Medulla oblongata (tissue), 1 donor: ENCODE measurements around the gene CRYL1.

ENCODE experiments used
- DNase-seq: peaks from one replicate; pipeline ENCODE4 v3.0.0-alpha.2; 2015; ENCODE audit errors: extremely low spot score

The CRYL1 gene

GRCh38 chr13:20424559-20424852 is 101.2 kb downstream of the CRYL1 start:
- DNase-seq, result no peak

- DNase-seq, result no peak
These were observed 103.3 kb downstream of the CRYL1 start for GRCh38 chr13:20422362-20422761.

GRCh38 chr13:20420938-20421337 is 104.7 kb downstream of the CRYL1 start:
- no peak for DNase-seq

- no peak for DNase-seq
These were observed 106.7 kb downstream of the CRYL1 start for GRCh38 chr13:20418953-20419352.

GRCh38 chr13:20416223-20416745 is 109.4 kb downstream of the CRYL1 start:
- DNase-seq, result no peak

- DNase-seq, result no peak
These were observed 110.0 kb downstream of the CRYL1 start for GRCh38 chr13:20415694-20416107.

- no peak for DNase-seq
These were observed 110.4 kb downstream of the CRYL1 start for GRCh38 chr13:20415306-20415679.

- DNase-seq, result no peak
These were observed 110.9 kb downstream of the CRYL1 start for GRCh38 chr13:20414546-20415305.

GRCh38 chr13:20412691-20413355 is 112.8 kb downstream of the CRYL1 start:
- no peak for DNase-seq

- no peak for DNase-seq
These were observed 113.9 kb downstream of the CRYL1 start for GRCh38 chr13:20411638-20412342.

- no peak for DNase-seq
These were observed 114.9 kb downstream of the CRYL1 start for GRCh38 chr13:20410726-20411125.

GRCh38 chr13:20408181-20408580 is 117.5 kb downstream of the CRYL1 start:
- DNase-seq, result no peak

GRCh38 chr13:20407759-20408158 is 117.9 kb downstream of the CRYL1 start:
- DNase-seq, result no peak

- no peak for DNase-seq
These were observed 120.0 kb downstream of the CRYL1 start for GRCh38 chr13:20405691-20406090.

- no peak for DNase-seq
These were observed 121.0 kb downstream of the CRYL1 start for GRCh38 chr13:20404488-20405222.

GRCh38 chr13:20403826-20404225 is 121.8 kb downstream of the CRYL1 start:
- no peak for DNase-seq

- DNase-seq, result no peak
These were observed 122.8 kb downstream of the CRYL1 start for GRCh38 chr13:20402881-20403280.

- no peak for DNase-seq
These were observed 123.5 kb downstream of the CRYL1 start for GRCh38 chr13:20401931-20402856.

- DNase-seq, result no peak
These were observed 124.1 kb downstream of the CRYL1 start for GRCh38 chr13:20401531-20401930.

GRCh38 chr13:20400774-20401173 is 124.9 kb downstream of the CRYL1 start:
- no peak for DNase-seq

- no peak for DNase-seq
These were observed 125.7 kb downstream of the CRYL1 start for GRCh38 chr13:20399961-20400360.
